GM23248 (cell line): Measurements from ENCODE around the gene GNA15. TPM values are rescaled to one million over a fixed set of nuclear protein-coding genes. Genes with fewer than 3 reads are reported as not detected.

Source experiments
- DNase-seq: peaks from one replicate; pipeline ENCODE4 v3.0.0-alpha.2; 2015
- H2AFZ ChIP-seq: fragments of 200-600 bp; sonication (generic); 2 replicates; pipeline ENCODE4 v1.6.1; 2016; ENCODE audit warnings: antibody characterized with exemption
- H3F3A ChIP-seq: fragments of 200-600 bp; sonication (generic); 2 replicates; pipeline ENCODE4 v1.6.1; 2016; ENCODE audit warnings: mild to moderate bottlenecking, antibody characterized with exemption, mixed run types; ENCODE audit not compliant: insufficient read depth
- H3K27ac ChIP-seq: fragments of 200-600 bp; sonication (generic); 2 replicates; pipeline ENCODE4 v1.5.1; 2016; ENCODE audit warnings: mild to moderate bottlenecking
- H3K27me3 ChIP-seq: fragments of 200-600 bp; sonication (generic); replicated peaks from 2 replicates; pipeline ENCODE4 v1.6.1; 2016; ENCODE audit warnings: mild to moderate bottlenecking; ENCODE audit not compliant: insufficient read depth
- H3K36me3 ChIP-seq: fragments of 200-600 bp; sonication (generic); 2 replicates; pipeline ENCODE4 v1.6.1; 2016; ENCODE audit warnings: low read depth, mild to moderate bottlenecking
- H3K4me1 ChIP-seq: fragments of 200-600 bp; sonication (generic); 2 replicates; pipeline ENCODE4 v1.6.1; 2016; ENCODE audit warnings: mild to moderate bottlenecking; ENCODE audit not compliant: insufficient read depth
- H3K4me2 ChIP-seq: fragments of 200-600 bp; sonication (generic); one replicate; pipeline ENCODE4 v1.6.1; 2016; ENCODE audit warnings: mild to moderate bottlenecking; ENCODE audit not compliant: unreplicated experiment
- H3K4me3 ChIP-seq: fragments of 200-600 bp; sonication (generic); 2 replicates; pipeline ENCODE4 v1.5.1; 2016; ENCODE audit warnings: mild to moderate bottlenecking
- H3K79me2 ChIP-seq: fragments of 200-600 bp; sonication (generic); 2 replicates; pipeline ENCODE4 v1.6.1; 2016; ENCODE audit warnings: mild to moderate bottlenecking; ENCODE audit not compliant: insufficient read depth
- H3K9ac ChIP-seq: fragments of 200-600 bp; sonication (generic); 2 replicates; pipeline ENCODE4 v1.6.1; 2016; ENCODE audit warnings: mild to moderate bottlenecking
- H3K9me2 ChIP-seq: fragments of 200-600 bp; sonication (generic); 2 replicates; pipeline ENCODE4 v1.6.1; 2016; ENCODE audit warnings: mixed run types, mild to moderate bottlenecking, moderate library complexity; ENCODE audit not compliant: insufficient read depth
- H3K9me3 ChIP-seq: fragments of 200-600 bp; sonication (generic); one replicate; pipeline ENCODE4 v1.6.1; 2017; ENCODE audit warnings: low read depth
- H4K20me1 ChIP-seq: fragments of 200-600 bp; sonication (generic); 2 replicates; pipeline ENCODE4 v1.6.0; 2016; ENCODE audit not compliant: insufficient read depth
- EZH2 ChIP-seq: fragments of 200-600 bp; sonication (generic); IDR thresholded peaks from 2 replicates; pipeline ENCODE4 v1.6.1; 2018; ENCODE audit warnings: antibody characterized with exemption, mild to moderate bottlenecking; ENCODE audit not compliant: insufficient read depth, poor library complexity, severe bottlenecking
- EZH2phosphoT487 ChIP-seq: fragments of 200-600 bp; sonication (generic); IDR thresholded peaks from 2 replicates; pipeline ENCODE4 v1.6.1; 2018; ENCODE audit warnings: antibody characterized with exemption, moderate library complexity, mild to moderate bottlenecking, low read depth; ENCODE audit not compliant: insufficient read depth
- WGBS, 2 experiments: methylation state at CpG; one replicate each; pipeline ENCODE4 v1.1.6; 2015 to 2017; ENCODE audit warnings: low lambda C conversion rate in 2 of 2, low coverage in 1 of 2; ENCODE audit errors: missing lambda C conversion rate in 2 of 2; 5-methylcytosine and 5-hydroxymethylcytosine counted together
- in situ Hi-C: fragments of 300-500 bp; cut with MboI; formaldehyde crosslinking; loops from 2 replicates; pipeline ENCODE4 v1.15.0; 2020
- polyA plus RNA-seq: library from polyadenylated mRNA; unstranded; fragments of >200 nt; fragmentation: Nextera tagmentation; extraction: Ambion mirVana; gene quantifications from 2 replicates; pipeline ENCODE4 v1.2.1, GENCODE V29; 2016
- total RNA-seq: library from RNA; depleted of rRNA; stranded (reverse); fragments of >200 nt; shearing (Covaris generic); gene quantifications from 2 replicates; pipeline ENCODE4 v1.2.3, GENCODE V29; 2014

GNA15 gene
- total and polyA plus RNA-seq, 2 experiments from 2014 or later = not detected

DNA sequence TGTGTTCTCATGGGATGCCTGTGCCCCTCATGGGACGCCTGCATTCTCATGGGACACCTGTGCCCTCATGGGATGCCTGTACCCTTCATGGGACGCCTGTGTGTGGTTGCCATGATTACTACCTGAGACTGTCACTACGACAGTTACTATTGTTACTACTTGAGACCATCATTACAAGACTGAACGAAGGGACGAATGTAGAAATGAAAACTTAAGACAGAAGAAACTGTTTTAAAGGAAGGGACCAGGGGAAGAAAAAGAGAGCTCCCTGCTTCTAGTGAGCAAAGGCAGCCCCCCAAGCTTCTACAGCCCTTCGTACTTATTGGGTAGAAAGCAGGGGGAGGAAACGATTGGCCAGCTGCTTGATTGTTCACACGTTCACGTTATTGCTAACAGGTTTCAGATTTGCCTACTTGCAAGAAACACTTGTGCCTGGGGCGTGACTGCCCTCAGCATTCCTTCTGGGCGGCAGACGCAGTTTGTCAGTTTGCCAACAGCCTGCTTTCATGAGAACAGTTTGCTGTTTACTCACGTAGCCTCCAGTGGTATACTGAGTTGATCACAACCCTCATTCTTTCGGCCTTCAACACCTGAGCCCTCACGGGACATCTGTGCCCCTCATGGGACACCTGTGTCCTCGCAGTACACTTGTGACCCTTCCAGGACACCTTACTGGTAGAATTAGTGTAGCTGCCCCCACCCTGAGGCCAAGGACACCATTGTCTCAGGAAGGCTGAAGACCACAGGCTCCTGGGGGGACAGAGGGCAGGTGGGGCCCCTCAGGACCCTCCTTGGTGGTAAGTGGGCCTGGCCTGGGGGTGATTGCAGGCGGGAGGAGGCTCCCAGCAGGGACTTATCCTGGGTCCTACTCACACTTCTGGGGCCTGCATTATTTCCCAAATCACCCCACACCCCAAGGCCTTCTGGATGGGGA is 40.2 kb downstream of the GNA15 start:
- peak overlapping the region; percentile 40 for H3K4me2 ChIP-seq
- in situ Hi-C loops = no loop called here
- no peaks in the 10 kb centered on the region for H3K9me2 ChIP-seq
- no peaks in the 10 kb centered on the region for H3K79me2 ChIP-seq
- 43 to 47% methylated on average over 16 to 17 of the region's 17 CpGs for WGBS, 2 experiments
- H3K36me3 ChIP-seq = no peaks in the 10 kb centered on the region
- TF ChIP-seq EZH2 (no peak), EZH2phosphoT487 (no peak)
- H3F3A ChIP-seq = no peaks in the 10 kb centered on the region
- no peak overlapping the region for H3K4me3 ChIP-seq
- H3K9me3 ChIP-seq = no peaks in the 10 kb centered on the region
- no peaks in the 10 kb centered on the region for H3K27me3 ChIP-seq
- H4K20me1 ChIP-seq = no peaks in the 10 kb centered on the region
- peak overlapping the region; percentile 48 for H3K27ac ChIP-seq
- H2AFZ ChIP-seq = no peak overlapping the region
- DNase-seq = peak; percentile 89
- peaks cover 14% of the 10 kb centered on the region for H3K4me1 ChIP-seq
- H3K9ac ChIP-seq = peak overlapping the region; percentile 64

GRCh38 chr19:3176715-3177501 is 41.1 kb downstream of the GNA15 start:
- H3K4me2 ChIP-seq = peak overlapping the region; percentile 40
- TF ChIP-seq EZH2phosphoT487 = no peak
- no peak for TF ChIP-seq EZH2

GRCh38 chr19:3178377-3178972 is 42.6 kb downstream of the GNA15 start, which contains the start of gene S1PR4:
Gene S1PR4 (plus strand): TSS chr19:3178769. CDS start chr19:3178793, 24 bp downstream.
- no peak for DNase-seq
- WGBS, 2 experiments = 88 to 91% methylated on average over 22 to 29 of the region's 42 CpGs
- in situ Hi-C loops = no loop called here

More at GRCh38 chr19:3176715-3177501, 41.1 kb downstream of the GNA15 start:
- Histone ChIP-seq H3K27me3 (no peaks in the 10 kb centered on the region), H3K27ac (peak overlapping the region; percentile 48; the same call in 1 of the 2 replicates), H3K9me3 (no peaks in the 10 kb centered on the region), H4K20me1 (no peaks in the 10 kb centered on the region), H3K9ac (peak overlapping the region; percentile 64), H2AFZ (no peak overlapping the region), H3K9me2 (no peaks in the 10 kb centered on the region), H3F3A (no peaks in the 10 kb centered on the region), H3K36me3 (no peaks in the 10 kb centered on the region), H3K4me1 (peaks cover 14% of the 10 kb centered on the region), H3K79me2 (no peaks in the 10 kb centered on the region), H3K4me3 (no peak overlapping the region)
- in situ Hi-C loops = no loop called here
- WGBS, 2 experiments = 33 to 60% methylated on average over 6 to 11 of the region's 11 CpGs
- peak; percentile 91 for DNase-seq

More at GRCh38 chr19:3178377-3178972, 42.6 kb downstream of the GNA15 start, which contains the start of gene S1PR4:
- peaks cover 14% of the 10 kb centered on the region for H3K4me1 ChIP-seq
- no peaks in the 10 kb centered on the region for H3K79me2 ChIP-seq
- no peak within 1 kb of the TSS for H3K4me3 ChIP-seq
- no peaks in the 10 kb centered on the region for H4K20me1 ChIP-seq
- H3K36me3 ChIP-seq = no peaks in the 10 kb centered on the region
- H3K27me3 ChIP-seq = no peaks in the 10 kb centered on the region
- TF ChIP-seq EZH2 (no peak), EZH2phosphoT487 (no peak)
- no peaks in the 10 kb centered on the region for H3K9me3 ChIP-seq
- H3K9ac ChIP-seq = no peak within 1 kb of the TSS
- no peak within 1 kb of the TSS for H2AFZ ChIP-seq
- no peak within 1 kb of the TSS for H3K4me2 ChIP-seq
- H3F3A ChIP-seq = no peaks in the 10 kb centered on the region
- no peak within 1 kb of the TSS for H3K27ac ChIP-seq
- no peaks in the 10 kb centered on the region for H3K9me2 ChIP-seq
